SK-N-SH (cell line): ENCODE data around the gene OTOG. TPM values are rescaled to one million over a fixed set of nuclear protein-coding genes. Genes with fewer than 3 reads are reported as not detected.

Source experiments
- CTCF ChIA-PET: fragments of 300-600, 350-600 bp; formaldehyde crosslinking; extraction: SDS; loops from one replicate; lab custom pipeline; 2021; lab: Yijun Ruan, JAX
- POLR2A ChIA-PET: fragments of 350-600 bp; sonication (Branson Sonifier 250); formaldehyde crosslinking; extraction: SDS; loops from one replicate; lab custom pipeline; 2020; ENCODE audit warnings: antibody characterized with exemption, inconsistent platforms; lab: Yijun Ruan, JAX
- DNase-seq: peaks from one replicate; pipeline ENCODE4 v3.0.0; 2012
- H2AFZ ChIP-seq: fragments of 200-600 bp; sonication (generic); 2 replicates; pipeline ENCODE4 v1.8.1; 2016; ENCODE audit warnings: antibody characterized with exemption, mild to moderate bottlenecking, low read depth
- H3F3A ChIP-seq: fragments of 200-600 bp; sonication (generic); replicated peaks from 2 replicates; pipeline ENCODE3; 2016; ENCODE audit warnings: antibody characterized with exemption, mild to moderate bottlenecking; ENCODE audit not compliant: insufficient read depth
- H3K27ac ChIP-seq, 2 experiments: fragments of 200-500 bp in 1 of 2; fragments of 200-600 bp in 1 of 2; sonication (Bioruptor generic) in 1 of 2; sonication (generic), shearing (Covaris generic) in 1 of 2; 2 replicates each; pipeline versions ENCODE4 v1.5.1 to v1.6.1; 2014 to 2016; ENCODE audit warnings: low read depth in 2 of 2, inconsistent platforms in 1 of 2, low read length in 1 of 2, mild to moderate bottlenecking in 1 of 2, mixed read lengths in 1 of 2
- H3K27me3 ChIP-seq: fragments of 200-600 bp; sonication (generic), shearing (Covaris generic); 2 replicates; pipeline ENCODE4 v1.6.1; 2016; ENCODE audit warnings: mixed run types; ENCODE audit not compliant: insufficient read depth
- H3K36me3 ChIP-seq, 2 experiments: fragments of 200-500 bp in 1 of 2; fragments of 200-600 bp in 1 of 2; sonication (Bioruptor generic) in 1 of 2; sonication (generic) in 1 of 2; replicated peaks in 1 of 2; 2 replicates each; pipeline versions ENCODE3 to v1.5.1; 2014 to 2016; ENCODE audit warnings: low read length in 1 of 2, mild to moderate bottlenecking in 1 of 2; ENCODE audit not compliant: insufficient read depth in 2 of 2, control insufficient read depth in 1 of 2
- H3K4me1 ChIP-seq, 2 experiments: fragments of 200-500 bp in 1 of 2; fragments of 200-600 bp in 1 of 2; sonication (Bioruptor generic) in 1 of 2; sonication (generic), shearing (Covaris generic) in 1 of 2; 2 replicates each; pipeline versions ENCODE4 v1.5.1 to v1.6.1; 2014 to 2016; ENCODE audit warnings: low read depth in 1 of 2, low read length in 1 of 2, mixed run types in 1 of 2; ENCODE audit not compliant: insufficient read depth in 2 of 2, control insufficient read depth in 1 of 2
- H3K4me2 ChIP-seq: fragments of 200-600 bp; sonication (generic), shearing (Covaris generic); 2 replicates; pipeline ENCODE4 v1.6.1; 2017; ENCODE audit warnings: mixed run types
- H3K4me3 ChIP-seq, 2 experiments: fragments of 200-500 bp in 1 of 2; fragments of 200-600 bp in 1 of 2; sonication (Bioruptor generic) in 1 of 2; sonication (generic), shearing (Covaris generic) in 1 of 2; 2 replicates each; pipeline versions ENCODE4 v1.5.1 to v1.8.1; 2014 to 2016; ENCODE audit warnings: low read depth in 2 of 2, inconsistent platforms in 1 of 2, low read length in 1 of 2, mild to moderate bottlenecking in 1 of 2, mixed read lengths in 1 of 2, moderate library complexity in 1 of 2
- H3K79me2 ChIP-seq: fragments of 200-600 bp; sonication (generic); 2 replicates; pipeline ENCODE4 v1.8.1; 2017; ENCODE audit warnings: mild to moderate bottlenecking; ENCODE audit not compliant: insufficient read depth
- H3K9ac ChIP-seq: fragments of 200-600 bp; sonication (generic); 2 replicates; pipeline ENCODE4 v1.6.1; 2017; ENCODE audit warnings: mixed run types
- H3K9me2 ChIP-seq: fragments of 200-600 bp; sonication (generic); 2 replicates; pipeline ENCODE4 v1.6.1; 2017; ENCODE audit warnings: mixed run types
- H3K9me3 ChIP-seq: fragments of 200-600 bp; sonication (generic); 2 replicates; pipeline ENCODE4 v1.6.1; 2017; ENCODE audit warnings: mixed run types, mild to moderate bottlenecking, moderate library complexity
- H4K20me1 ChIP-seq: fragments of 200-600 bp; sonication (generic); 2 replicates; pipeline ENCODE4 v1.6.1; 2017; ENCODE audit warnings: mild to moderate bottlenecking, mixed run types; ENCODE audit not compliant: insufficient read depth
- EP300 ChIP-seq, 2 experiments: IDR thresholded peaks; 2 replicates each; pipeline versions ENCODE4 v1.4.0 to v1.6.1; 2012; ENCODE audit warnings: borderline replicate concordance in 1 of 2, low read depth in 1 of 2, low read length in 1 of 2
- EZH2phosphoT487 ChIP-seq: fragments of 200-600 bp; sonication (generic); IDR thresholded peaks from 2 replicates; pipeline ENCODE4 v1.6.1; 2017; ENCODE audit warnings: low read depth, mixed run types, mild to moderate bottlenecking, antibody characterized with exemption, moderate library complexity, borderline replicate concordance
- JUND ChIP-seq: IDR thresholded peaks from 2 replicates; pipeline ENCODE4 v1.4.0; 2012
- MXI1 ChIP-seq: IDR thresholded peaks from 2 replicates; pipeline ENCODE4 v1.6.1; 2012; ENCODE audit warnings: mild to moderate bottlenecking, low read depth, low read length, improper control_type of control experiment
- NFIC ChIP-seq: IDR thresholded peaks from 2 replicates; pipeline ENCODE4 v1.4.0; 2012; ENCODE audit warnings: borderline replicate concordance
- POLR2AphosphoS5 ChIP-seq: IDR thresholded peaks from 2 replicates; pipeline ENCODE4 v1.6.1; 2012; ENCODE audit warnings: low read depth, low read length
- RCOR1 ChIP-seq: fragments of 150-350 bp; IDR thresholded peaks from 2 replicates; pipeline ENCODE4 v1.6.1; 2017; ENCODE audit warnings: antibody characterized with exemption, low read length
- RFX5 ChIP-seq: IDR thresholded peaks from 2 replicates; pipeline ENCODE4 v1.6.1; 2012; ENCODE audit warnings: mild to moderate bottlenecking, improper control_type of control experiment, low read length
- TCF12 ChIP-seq: IDR thresholded peaks from 2 replicates; pipeline ENCODE4 v1.4.0; 2012
- TEAD4 ChIP-seq: IDR thresholded peaks from 2 replicates; pipeline ENCODE4 v1.4.0; 2012; ENCODE audit warnings: mild to moderate bottlenecking, borderline replicate concordance; ENCODE audit not compliant: insufficient read depth
- USF2 ChIP-seq: fragments of 150-350 bp; IDR thresholded peaks from 2 replicates; pipeline ENCODE4 v1.6.1; 2017; ENCODE audit warnings: antibody characterized with exemption, low read length, low read depth, borderline replicate concordance
- YY1 ChIP-seq: IDR thresholded peaks from 2 replicates; pipeline ENCODE4 v1.4.0; 2012; ENCODE audit warnings: low read depth, mild to moderate bottlenecking
- WGBS: methylation state at CpG from one replicate; pipeline ENCODE4 v1.1.6; 2017; ENCODE audit warnings: low lambda C conversion rate; 5-methylcytosine and 5-hydroxymethylcytosine counted together
- polyA plus RNA-seq, 3 experiments: library from polyadenylated mRNA; depleted of rRNA; stranded (reverse); fragments of >200 nt; gene quantifications; 2 replicates each; pipeline ENCODE4 v1.2.3, GENCODE V29; 2012
- TF ChIP-seq, protein P1 (sequence below): IDR thresholded peaks from 2 replicates; pipeline ENCODE4; 2012

OTOG gene
- polyA plus RNA-seq, 1 of the 3 experiments (the other 2 are of a cell fraction): not detected

DNA sequence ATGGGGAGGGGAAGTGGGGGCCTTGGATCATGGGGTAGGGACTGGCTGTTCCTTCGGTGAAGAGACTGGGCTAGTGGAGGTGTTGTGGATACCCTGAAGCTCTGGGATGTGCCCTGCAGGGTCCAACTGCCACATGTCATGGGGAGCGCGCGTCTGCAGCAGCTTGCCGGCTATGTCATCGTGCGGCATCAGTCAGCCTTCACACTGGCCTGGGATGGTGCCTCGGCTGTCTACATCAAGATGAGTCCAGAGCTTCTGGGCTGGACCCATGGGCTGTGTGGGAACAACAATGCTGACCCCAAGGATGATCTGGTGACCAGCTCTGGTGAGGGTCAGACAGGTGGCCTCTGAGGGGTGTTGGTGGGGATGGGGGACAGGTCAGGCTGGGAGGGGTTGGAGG is 9.9 kb downstream of the OTOG start (continued):
- TF ChIP-seq RFX5 (no peak), RCOR1 (no peak)

DNA sequence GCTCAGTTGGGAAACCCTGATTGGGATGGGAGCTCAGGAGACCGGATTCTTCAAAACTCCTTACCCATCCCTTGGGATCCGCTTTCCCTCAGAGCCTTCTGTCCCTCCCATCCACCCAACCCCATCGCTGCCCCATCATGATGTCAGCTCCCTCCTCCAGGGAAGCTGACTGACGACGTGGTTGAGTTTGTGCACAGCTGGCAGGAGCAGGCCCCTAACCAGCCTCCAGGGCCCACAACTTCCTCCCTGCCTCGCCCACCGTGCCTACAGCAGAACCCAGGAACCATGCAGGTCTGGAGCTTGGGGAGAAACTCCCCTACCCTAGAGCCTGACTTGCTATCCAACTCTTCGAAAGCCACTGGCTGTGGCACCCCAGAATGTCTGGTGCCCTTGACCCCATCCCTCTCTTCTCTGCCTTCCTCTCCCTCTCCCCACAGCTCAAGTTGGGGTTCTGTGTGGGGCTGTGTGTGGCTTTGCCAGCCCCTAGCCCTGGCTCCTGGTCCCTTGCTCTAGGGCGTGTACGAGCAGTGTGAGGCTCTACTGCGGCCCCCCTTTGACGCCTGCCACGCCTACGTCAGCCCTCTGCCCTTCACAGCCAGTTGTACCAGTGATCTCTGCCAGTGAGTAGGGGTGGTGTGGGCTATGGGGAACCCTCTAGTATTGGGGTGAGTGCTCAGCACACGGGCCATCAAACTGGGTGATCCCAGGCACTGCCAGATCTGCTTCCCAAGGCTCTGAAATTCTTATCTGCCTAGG is 11.1 kb downstream of the OTOG start:
- Histone ChIP-seq H3K27ac (no peak overlapping the region), H4K20me1 (no peaks in the 10 kb centered on the region), H2AFZ (no peak overlapping the region), H3K27me3 (no peaks in the 10 kb centered on the region), H3K9me3 (no peaks in the 10 kb centered on the region), H3F3A (no peaks in the 10 kb centered on the region), H3K9me2 (no peaks in the 10 kb centered on the region), H3K9ac (no peak overlapping the region), H3K4me2 (no peak overlapping the region), H3K36me3 (no peaks in the 10 kb centered on the region), H3K4me1 (no peaks in the 10 kb centered on the region; a peak in 1 of 4 replicates), H3K79me2 (no peaks in the 10 kb centered on the region), H3K4me3 (no peak overlapping the region)
- no peak for DNase-seq
- 53% methylated on average over 15 of the region's 15 CpGs for WGBS
- TF ChIP-seq MXI1 (no peak), YY1 (no peak), USF2 (no peak), EP300 (IDR thresholded peaks at IDR 0.05; ENCODE audit: borderline replicate concordance in 1 of 2, low read depth in 1 of 2, low read length in 1 of 2) (no peak), TCF12 (no peak), TEAD4 (no peak), NFIC (no peak), POLR2AphosphoS5 (no peak), EZH2phosphoT487 (no peak)
- TF ChIP-seq, protein P1, sequence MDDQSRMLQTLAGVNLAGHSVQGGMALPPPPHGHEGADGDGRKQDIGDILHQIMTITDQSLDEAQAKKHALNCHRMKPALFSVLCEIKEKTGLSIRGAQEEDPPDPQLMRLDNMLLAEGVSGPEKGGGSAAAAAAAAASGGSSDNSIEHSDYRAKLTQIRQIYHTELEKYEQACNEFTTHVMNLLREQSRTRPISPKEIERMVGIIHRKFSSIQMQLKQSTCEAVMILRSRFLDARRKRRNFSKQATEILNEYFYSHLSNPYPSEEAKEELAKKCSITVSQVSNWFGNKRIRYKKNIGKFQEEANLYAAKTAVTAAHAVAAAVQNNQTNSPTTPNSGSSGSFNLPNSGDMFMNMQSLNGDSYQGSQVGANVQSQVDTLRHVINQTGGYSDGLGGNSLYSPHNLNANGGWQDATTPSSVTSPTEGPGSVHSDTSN: no peak
- ChIA-PET CTCF (interaction anchor here (0.6 to 2.6 kb wide), 7 partner anchors 10 to 174 kb away, joined by 3 to 8 read pairs (median 5); no protein-coding TSS in a partner anchor), POLR2A (no interaction called here)

DNA sequence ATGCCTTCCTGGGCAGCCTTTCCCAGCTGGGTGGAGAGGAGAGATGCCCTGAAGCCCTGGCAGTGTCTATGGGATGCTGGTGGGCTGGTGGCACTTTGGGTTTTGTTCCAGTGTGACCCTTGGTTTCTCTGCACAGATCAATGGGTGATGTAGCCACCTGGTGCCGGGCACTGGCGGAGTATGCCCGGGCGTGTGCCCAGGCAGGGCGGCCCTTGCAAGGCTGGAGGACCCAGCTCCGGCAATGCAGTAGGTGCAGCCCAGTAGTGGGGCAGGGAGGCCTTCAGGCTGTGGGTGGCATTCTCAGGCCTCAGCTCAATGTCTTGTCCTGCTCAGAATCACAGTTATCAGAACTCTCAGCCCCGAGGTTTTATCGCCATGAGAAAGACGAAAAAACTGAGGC is 11.9 kb downstream of the OTOG start:
- Histone ChIP-seq H3K36me3 (no peaks in the 10 kb centered on the region), H3K9me3 (no peaks in the 10 kb centered on the region), H3K4me2 (no peak overlapping the region), H3K4me1 (no peaks in the 10 kb centered on the region; a peak in 1 of 4 replicates), H2AFZ (no peak overlapping the region), H3K9ac (no peak overlapping the region), H3F3A (no peaks in the 10 kb centered on the region), H3K79me2 (no peaks in the 10 kb centered on the region), H3K4me3 (no peak overlapping the region), H3K9me2 (no peaks in the 10 kb centered on the region), H4K20me1 (no peaks in the 10 kb centered on the region), H3K27ac (no peak overlapping the region), H3K27me3 (no peaks in the 10 kb centered on the region)
- ChIA-PET POLR2A (no interaction called here), CTCF (interaction anchor here (1.0 to 2.6 kb wide), 5 partner anchors 11 to 171 kb away, joined by 3 to 8 read pairs (median 5); no protein-coding TSS in a partner anchor)
- no peak for TF ChIP-seq EZH2phosphoT487
- no peak for TF ChIP-seq JUND
- no peak for DNase-seq
- WGBS: 61% methylated on average over 3 of the region's 9 CpGs
